Subcutaneous abdominal adipose tissue (tissue), 5 donors: ENCODE results near the gene BATF2.
"Not testable (repeated sequence)": the region's sequence is repeated elsewhere in the genome, so short reads cannot be mapped to it uniquely, and the experiment has no call there.

Experiments
- H3K27ac ChIP-seq: one replicate; pipeline ENCODE4 v1.7.0; 2013; ENCODE audit warnings: low read depth, mild to moderate bottlenecking, inconsistent platforms, low read length, moderate library complexity
- H3K27me3 ChIP-seq, 5 donors: one replicate each; pipeline ENCODE4 v1.7.0; 2013; ENCODE audit warnings: low read length in 5 of 5, inconsistent platforms in 1 of 5; ENCODE audit not compliant: control insufficient read depth in 5 of 5, insufficient read depth in 4 of 5
- H3K36me3 ChIP-seq, 5 donors: one replicate each; pipeline ENCODE4 v1.7.0; 2013; ENCODE audit warnings: low read length in 5 of 5; ENCODE audit not compliant: control insufficient read depth in 5 of 5, insufficient read depth in 5 of 5
- H3K4me1 ChIP-seq, 5 donors: one replicate each; pipeline ENCODE4 v1.7.0; 2013; ENCODE audit warnings: low read length in 5 of 5, mild to moderate bottlenecking in 3 of 5, moderate library complexity in 1 of 5; ENCODE audit not compliant: control insufficient read depth in 5 of 5, insufficient read depth in 5 of 5
- H3K4me3 ChIP-seq, 5 donors: one replicate each; pipeline ENCODE4 v1.7.0; 2013; ENCODE audit warnings: low read length in 5 of 5, low read depth in 1 of 5
- H3K9ac ChIP-seq, 5 donors: one replicate each; pipeline ENCODE4 v1.7.0; 2013; ENCODE audit warnings: low read length in 5 of 5, mild to moderate bottlenecking in 4 of 5, moderate library complexity in 3 of 5
- H3K9me3 ChIP-seq, 5 donors: one replicate each; pipeline ENCODE4 v1.7.0; 2013; ENCODE audit warnings: low read length in 5 of 5; ENCODE audit not compliant: control insufficient read depth in 5 of 5
- donor health status: healthy.
- donor health status: healthy.
- donor health status: healthy.
- donor health status: healthy.
- donor health status: healthy.

Gene BATF2

DNA sequence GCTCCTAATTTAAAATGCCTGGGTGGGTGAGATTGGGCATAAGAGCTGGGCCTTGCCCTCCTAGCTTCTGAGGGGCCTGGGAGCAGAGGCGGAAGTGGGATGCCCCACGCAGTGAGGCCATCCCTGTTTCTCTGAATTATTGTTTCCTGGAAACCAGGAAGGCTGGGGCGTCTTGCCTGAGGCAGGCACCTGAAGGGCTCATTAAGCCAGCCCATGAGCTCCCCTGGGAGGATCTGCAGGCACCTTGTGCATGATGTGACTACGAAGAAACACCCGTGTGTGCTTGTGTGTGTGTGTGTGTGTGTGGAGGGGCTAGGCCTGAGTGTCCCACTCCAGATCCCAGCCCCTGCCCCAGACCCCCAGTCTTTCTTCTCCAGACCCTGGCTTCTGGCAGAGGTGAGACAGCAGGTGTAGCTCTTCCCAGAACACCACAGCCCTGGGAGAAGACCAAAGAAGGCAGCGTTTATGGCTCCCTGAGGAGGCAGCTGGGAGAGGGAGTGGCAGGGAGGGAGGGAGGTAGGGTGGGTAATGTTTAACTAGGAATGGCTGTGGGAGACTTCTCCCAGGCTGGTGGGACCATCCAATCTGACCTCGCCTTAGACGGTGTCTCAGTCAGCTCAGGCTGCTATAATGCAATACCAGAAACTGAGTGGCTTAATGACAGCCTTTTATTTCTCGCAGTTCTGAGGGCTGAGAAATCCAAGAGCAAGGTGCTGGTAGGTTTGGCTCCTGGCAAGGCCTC is 2.1 kb upstream of the BATF2 start:
- no peak overlapping the region for H3K27ac ChIP-seq
- no peak overlapping the region for H3K9ac ChIP-seq
- H3K9me3 ChIP-seq = no peaks in the 10 kb centered on the region
- peaks cover 0 to 23% (median 12%) of the 10 kb centered on the region in 5 donors for H3K4me1 ChIP-seq
- H3K4me3 ChIP-seq = no peak overlapping the region
- no peaks in the 10 kb centered on the region for H3K36me3 ChIP-seq
- peaks cover 0 to 5% (median 4%) of the 10 kb centered on the region in 5 donors for H3K27me3 ChIP-seq

GRCh38 chr11:64998141-64998540 is 1.4 kb upstream of the BATF2 start:
- no peak overlapping the region for H3K4me3 ChIP-seq
- peaks cover 0 to 5% (median 4%) of the 10 kb centered on the region in 5 donors for H3K27me3 ChIP-seq
- no peak overlapping the region for H3K27ac ChIP-seq
- H3K9ac ChIP-seq = no peak overlapping the region
- peaks cover 0 to 23% (median 12%) of the 10 kb centered on the region in 5 donors for H3K4me1 ChIP-seq
- H3K9me3 ChIP-seq = no peaks in the 10 kb centered on the region
- no peaks in the 10 kb centered on the region for H3K36me3 ChIP-seq

DNA sequence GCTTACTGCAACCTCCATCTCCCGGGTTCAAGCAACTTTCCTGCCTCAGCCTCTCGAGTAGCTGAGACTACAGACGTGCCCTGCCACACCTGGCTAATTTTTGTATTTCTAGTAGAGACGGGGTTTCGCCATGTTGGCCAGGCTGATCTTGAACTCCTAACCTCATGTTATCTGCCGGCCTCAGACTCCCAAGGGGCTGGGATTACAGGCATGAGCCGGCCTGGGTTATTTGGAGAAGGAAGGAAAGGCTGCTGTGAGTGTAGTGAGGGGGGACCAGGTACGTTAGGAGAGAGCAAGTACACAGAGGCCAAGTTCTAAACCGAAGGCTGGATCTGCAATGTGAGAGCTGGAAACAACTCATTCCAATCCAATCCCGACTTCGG is 453 bp downstream of the BATF2 start:
- H3K36me3 ChIP-seq = no peaks in the 10 kb centered on the region
- H3K27ac ChIP-seq = no peak overlapping the region
- peaks cover 0 to 23% (median 12%) of the 10 kb centered on the region in 5 donors for H3K4me1 ChIP-seq
- peak overlapping the region in 3 of 5 donors; percentile 62 to 71 (median 68) for H3K9ac ChIP-seq
- H3K4me3 ChIP-seq = peak overlapping the region; percentile 50 to 70 (median 56)
- peaks cover 0 to 5% (median 0%) of the 10 kb centered on the region in 5 donors for H3K27me3 ChIP-seq
- H3K9me3 ChIP-seq = no peaks in the 10 kb centered on the region

DNA sequence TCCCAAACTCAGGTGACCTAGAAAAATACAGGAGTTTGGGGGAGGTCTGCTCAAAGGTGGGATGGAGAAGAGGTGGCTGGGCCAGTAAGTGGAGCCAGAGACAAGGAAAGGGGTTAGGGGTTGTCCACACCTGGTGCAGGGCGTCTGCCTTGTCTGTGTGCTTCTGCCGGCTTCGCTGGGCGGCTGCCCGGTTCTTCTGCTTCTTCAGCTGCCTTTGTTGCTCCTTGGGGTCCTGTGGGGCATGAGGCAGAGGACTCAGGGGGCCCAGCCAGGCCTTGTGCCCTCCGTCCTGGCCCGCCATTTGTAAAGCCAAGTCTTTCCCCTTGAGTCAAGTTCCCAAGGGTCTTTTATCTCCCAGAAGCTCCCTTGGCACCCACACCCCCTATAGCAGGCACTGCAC is 2.5 kb downstream of the BATF2 start:
- H3K36me3 ChIP-seq = no peaks in the 10 kb centered on the region
- no peaks in the 10 kb centered on the region for H3K9me3 ChIP-seq
- H3K27ac ChIP-seq = no peak overlapping the region
- no peak overlapping the region for H3K9ac ChIP-seq
- H3K27me3 ChIP-seq = peaks cover 0 to 5% (median 0%) of the 10 kb centered on the region in 5 donors
- peaks cover 0 to 40% (median 19%) of the 10 kb centered on the region in 5 donors for H3K4me1 ChIP-seq
- H3K4me3 ChIP-seq = no peak overlapping the region

- Histone ChIP-seq H3K27me3 (peaks cover 0 to 5% (median 0%) of the 10 kb centered on the region in 5 donors), H3K27ac (no peak overlapping the region), H3K9ac (peak overlapping the region in 2 of 5 donors; percentile 11 to 69), H3K4me1 (peaks cover 0 to 38% (median 17%) of the 10 kb centered on the region in 5 donors), H3K36me3 (no peaks in the 10 kb centered on the region), H3K4me3 (peak overlapping the region; percentile 4 to 61 (median 58)), H3K9me3 (no peaks in the 10 kb centered on the region)
These were observed 6.4 kb downstream of the BATF2 start for GRCh38 chr11:64990222-64990923.

DNA sequence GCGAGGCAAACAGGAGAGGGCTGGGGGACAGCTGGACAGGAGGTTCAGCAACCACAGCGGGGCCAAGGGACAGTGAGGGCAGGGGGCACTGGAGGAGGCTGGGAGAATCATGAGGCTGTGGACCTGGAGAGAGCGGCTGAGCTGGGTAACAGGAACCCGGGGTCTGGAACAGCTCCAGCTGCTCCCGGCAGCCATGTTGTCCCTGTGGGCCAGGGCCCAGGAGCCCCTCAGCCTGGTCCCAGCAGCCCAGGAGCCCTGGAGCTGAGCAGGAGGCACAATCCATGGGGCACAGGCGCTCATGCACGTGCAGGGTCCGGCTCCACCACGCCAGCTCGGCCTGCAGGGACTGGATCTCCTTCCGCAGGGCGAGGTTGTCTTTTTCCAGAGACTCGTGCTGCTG is 7.4 kb downstream of the BATF2 start:
- peaks cover 0 to 5% (median 0%) of the 10 kb centered on the region in 5 donors for H3K27me3 ChIP-seq
- no peak overlapping the region for H3K27ac ChIP-seq
- peak overlapping the region in 1 of 5 donors; percentile 43 for H3K9ac ChIP-seq
- peak overlapping the region; percentile 4 to 61 (median 58) for H3K4me3 ChIP-seq
- H3K36me3 ChIP-seq = no peaks in the 10 kb centered on the region
- H3K9me3 ChIP-seq = no peaks in the 10 kb centered on the region
- peaks cover 0 to 35% (median 17%) of the 10 kb centered on the region in 5 donors for H3K4me1 ChIP-seq

GRCh38 chr11:64987998-64988854 is 8.5 kb downstream of the BATF2 start:
- H3K9ac ChIP-seq = no peak overlapping the region
- H3K4me1 ChIP-seq = peaks cover 0 to 32% (median 17%) of the 10 kb centered on the region in 5 donors
- H3K9me3 ChIP-seq = no peaks in the 10 kb centered on the region
- H3K27ac ChIP-seq = no peak overlapping the region
- H3K27me3 ChIP-seq = peaks cover 0 to 5% (median 0%) of the 10 kb centered on the region in 5 donors
- no peak overlapping the region for H3K4me3 ChIP-seq
- no peaks in the 10 kb centered on the region for H3K36me3 ChIP-seq

- not testable (repeated sequence) for H3K4me3 ChIP-seq, H3K9me3 ChIP-seq, H3K4me1 ChIP-seq, H3K27me3 ChIP-seq, H3K27ac ChIP-seq, H3K36me3 ChIP-seq, H3K9ac ChIP-seq
These were observed 13.4 kb downstream of the BATF2 start for GRCh38 chr11:64983339-64983738.

GRCh38 chr11:64976651-64977050 is 20.1 kb downstream of the BATF2 start:
- Histone ChIP-seq H3K27ac (no peak overlapping the region), H3K9me3 (no peaks in the 10 kb centered on the region), H3K4me3 (no peak overlapping the region), H3K9ac (no peak overlapping the region), H3K27me3 (peaks cover 0 to 7% (median 0%) of the 10 kb centered on the region in 5 donors), H3K36me3 (no peaks in the 10 kb centered on the region), H3K4me1 (peaks cover 0 to 8% (median 8%) of the 10 kb centered on the region in 5 donors)
